ENCODE measurements around the gene LCAT. TPM values are rescaled to one million over a fixed set of nuclear protein-coding genes. Genes with fewer than 3 reads are reported as not detected.
A peak's percentile ranks its signal among the peaks of the same experiment; 100 is the strongest.

The LCAT gene
- total and polyA plus RNA-seq, 4 donors: 45.7 to 201 (median 113) TPM

- Histone ChIP-seq H3K9me3 (ENCODE audit: control insufficient read depth in 4 of 4, low read length in 3 of 4) (no peaks in the 10 kb centered on the region), H3K27ac (ENCODE audit: low read depth in 1 of 2, low read length in 2 of 2) (no peak overlapping the region), H3K4me3 (ENCODE audit: low read depth in 1 of 3, low read length in 3 of 3) (no peak overlapping the region), H3K27me3 (ENCODE audit: control insufficient read depth in 4 of 4, insufficient read depth in 4 of 4, low read length in 3 of 4) (no peaks in the 10 kb centered on the region), H3K36me3 (ENCODE audit: control insufficient read depth in 4 of 4, insufficient read depth in 3 of 4, low read depth in 1 of 4, low read length in 3 of 4) (peaks cover 0 to 26% (median 9%) of the 10 kb centered on the region in 4 donors), H3K9ac (ENCODE audit: low read depth in 1 of 2, low read length in 2 of 2) (no peak overlapping the region), H3K4me1 (ENCODE audit: control insufficient read depth in 4 of 4, insufficient read depth in 4 of 4, low read length in 3 of 4) (peaks cover 0 to 3% (median 0%) of the 10 kb centered on the region in 4 donors)
- TF ChIP-seq HNF4A (conservative IDR thresholded peaks at IDR 0.05) (no peak), NR2F2 (IDR thresholded peaks at IDR 0.05) (no peak), RXRA (IDR thresholded peaks at IDR 0.05) (no peak), GABPA (IDR thresholded peaks at IDR 0.05 in 1 of 2, conservative IDR thresholded peaks at IDR 0.05 in 1 of 2) (no peak), SP1 (IDR thresholded peaks at IDR 0.05) (no peak), RAD21 (IDR thresholded peaks at IDR 0.05) (no peak), EGR1 (IDR thresholded peaks at IDR 0.05; ENCODE audit: low read depth in 2 of 2) (no peak), FOXA2 (IDR thresholded peaks at IDR 0.05) (no peak), FOXA1 (IDR thresholded peaks at IDR 0.05) (no peak), TAF1 (conservative IDR thresholded peaks at IDR 0.05) (no peak), REST (IDR thresholded peaks at IDR 0.05) (no peak), MAX (IDR thresholded peaks at IDR 0.05) (no peak), YY1 (IDR thresholded peaks at IDR 0.05) (no peak)
- 81% methylated on average over 10 of the region's 10 CpGs for WGBS
- DNase-seq (ENCODE audit: low spot score): no peak
Observed at GRCh38 chr16:67923414-67924116, 20.4 kb downstream of the LCAT start.

- Histone ChIP-seq H3K4me1 (ENCODE audit: control insufficient read depth in 4 of 4, insufficient read depth in 4 of 4, low read length in 3 of 4) (no peaks in the 10 kb centered on the region), H3K36me3 (ENCODE audit: control insufficient read depth in 4 of 4, insufficient read depth in 3 of 4, low read depth in 1 of 4, low read length in 3 of 4) (peaks cover 0 to 22% (median 6%) of the 10 kb centered on the region in 4 donors), H3K27me3 (ENCODE audit: control insufficient read depth in 4 of 4, insufficient read depth in 4 of 4, low read length in 3 of 4) (no peaks in the 10 kb centered on the region)
Observed at GRCh38 chr16:67922740-67923139, 21.2 kb downstream of the LCAT start.

More at GRCh38 chr16:67922740-67923139, 21.2 kb downstream of the LCAT start:
- Histone ChIP-seq H3K27ac (ENCODE audit: low read depth in 1 of 2, low read length in 2 of 2) (no peak overlapping the region), H3K9ac (ENCODE audit: low read depth in 1 of 2, low read length in 2 of 2) (no peak overlapping the region), H3K4me3 (ENCODE audit: low read depth in 1 of 3, low read length in 3 of 3) (no peak overlapping the region), H3K9me3 (ENCODE audit: control insufficient read depth in 4 of 4, low read length in 3 of 4) (no peaks in the 10 kb centered on the region)
- TF ChIP-seq REST (IDR thresholded peaks at IDR 0.05) (no peak), EGR1 (IDR thresholded peaks at IDR 0.05; ENCODE audit: low read depth in 2 of 2) (no peak)
- peak; percentile 26 for DNase-seq (ENCODE audit: low spot score)
- WGBS: 91% methylated on average over 8 of the region's 8 CpGs

Measured in liver (tissue), 9 donors.